Panc1 (cell line): ENCODE measurements around the gene CTNNBIP1.

Experiments
- POLR2AphosphoS5 ChIP-seq: IDR thresholded peaks from 2 replicates; pipeline ENCODE4 v1.6.1; 2012; ENCODE audit warnings: mild to moderate bottlenecking, low read depth, low read length, moderate library complexity
- TCF7L2 ChIP-seq: IDR thresholded peaks from 2 replicates; pipeline ENCODE4 v1.6.1; 2011; ENCODE audit warnings: mild to moderate bottlenecking, low read depth, low read length, inconsistent platforms
- TF ChIP-seq, protein P1 (sequence below): fragments of 450-650 bp; IDR thresholded peaks from 2 replicates; pipeline ENCODE4 v1.5.1; 2017; ENCODE audit warnings: mild to moderate bottlenecking

DNA sequence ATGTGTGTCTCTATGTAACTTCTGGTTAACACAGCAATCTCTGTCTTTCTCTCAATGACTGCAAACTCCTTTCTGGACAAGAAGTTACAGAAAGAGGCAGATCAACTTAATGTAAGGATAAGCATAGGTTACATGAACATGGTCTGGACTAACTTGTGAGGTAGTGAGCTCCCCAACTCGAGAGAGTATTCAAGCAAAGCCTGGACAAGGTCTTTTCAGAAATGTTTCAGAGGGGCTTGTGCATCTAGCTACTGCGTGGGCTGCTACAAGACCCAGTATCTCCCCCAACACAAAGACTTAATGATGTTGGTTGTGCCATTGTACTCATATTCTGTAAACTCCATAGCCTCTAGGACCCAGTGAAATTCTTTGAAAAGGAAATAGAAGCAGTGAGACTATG, 62.8 kb downstream of the CTNNBIP1 start:
- TF ChIP-seq, protein P1, sequence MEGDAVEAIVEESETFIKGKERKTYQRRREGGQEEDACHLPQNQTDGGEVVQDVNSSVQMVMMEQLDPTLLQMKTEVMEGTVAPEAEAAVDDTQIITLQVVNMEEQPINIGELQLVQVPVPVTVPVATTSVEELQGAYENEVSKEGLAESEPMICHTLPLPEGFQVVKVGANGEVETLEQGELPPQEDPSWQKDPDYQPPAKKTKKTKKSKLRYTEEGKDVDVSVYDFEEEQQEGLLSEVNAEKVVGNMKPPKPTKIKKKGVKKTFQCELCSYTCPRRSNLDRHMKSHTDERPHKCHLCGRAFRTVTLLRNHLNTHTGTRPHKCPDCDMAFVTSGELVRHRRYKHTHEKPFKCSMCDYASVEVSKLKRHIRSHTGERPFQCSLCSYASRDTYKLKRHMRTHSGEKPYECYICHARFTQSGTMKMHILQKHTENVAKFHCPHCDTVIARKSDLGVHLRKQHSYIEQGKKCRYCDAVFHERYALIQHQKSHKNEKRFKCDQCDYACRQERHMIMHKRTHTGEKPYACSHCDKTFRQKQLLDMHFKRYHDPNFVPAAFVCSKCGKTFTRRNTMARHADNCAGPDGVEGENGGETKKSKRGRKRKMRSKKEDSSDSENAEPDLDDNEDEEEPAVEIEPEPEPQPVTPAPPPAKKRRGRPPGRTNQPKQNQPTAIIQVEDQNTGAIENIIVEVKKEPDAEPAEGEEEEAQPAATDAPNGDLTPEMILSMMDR, result no peak
- TF ChIP-seq TCF7L2, result no peak
- no peak for TF ChIP-seq POLR2AphosphoS5
